ENCODE results near the gene SCAPER.

DNA sequence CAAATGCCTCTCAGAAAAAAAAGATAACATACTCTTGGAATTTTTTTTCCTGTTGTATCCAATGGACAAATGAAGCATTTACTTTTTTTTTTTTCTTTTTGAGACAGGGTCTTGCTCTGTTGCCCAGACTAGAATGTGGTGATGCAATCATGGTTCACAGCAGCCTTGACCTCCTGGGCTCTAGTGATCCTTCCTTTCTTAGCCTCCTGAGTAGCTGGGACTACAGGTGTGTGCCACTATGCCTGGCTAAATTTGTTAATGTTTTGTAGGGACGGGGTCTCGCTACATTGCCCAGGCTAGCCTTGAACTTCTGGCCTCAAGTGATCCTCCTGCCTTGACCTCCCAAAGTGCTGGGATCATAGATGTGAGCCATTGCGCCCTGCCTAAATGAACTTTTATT is 401.3 kb downstream of the SCAPER start:
- TF ChIP-seq CTCF (IDR thresholded peaks at IDR 0.05; ENCODE audit: low read depth, low read length, missing input control) (no peak), SP1 (IDR thresholded peaks at IDR 0.05) (no peak), TAF1 (conservative IDR thresholded peaks at IDR 0.05) (no peak), GABPA (IDR thresholded peaks at IDR 0.05 in 1 of 2, conservative IDR thresholded peaks at IDR 0.05 in 1 of 2) (no peak), MAX (IDR thresholded peaks at IDR 0.05) (no peak), FOXA2 (IDR thresholded peaks at IDR 0.05) (no peak), FOXA1 (IDR thresholded peaks at IDR 0.05) (no peak), YY1 (IDR thresholded peaks at IDR 0.05) (no peak), JUND (IDR thresholded peaks at IDR 0.05) (no peak), RAD21 (IDR thresholded peaks at IDR 0.05) (no peak), EGR1 (IDR thresholded peaks at IDR 0.05; ENCODE audit: low read depth in 2 of 2) (no peak)
- TF ChIP-seq, protein P1, sequence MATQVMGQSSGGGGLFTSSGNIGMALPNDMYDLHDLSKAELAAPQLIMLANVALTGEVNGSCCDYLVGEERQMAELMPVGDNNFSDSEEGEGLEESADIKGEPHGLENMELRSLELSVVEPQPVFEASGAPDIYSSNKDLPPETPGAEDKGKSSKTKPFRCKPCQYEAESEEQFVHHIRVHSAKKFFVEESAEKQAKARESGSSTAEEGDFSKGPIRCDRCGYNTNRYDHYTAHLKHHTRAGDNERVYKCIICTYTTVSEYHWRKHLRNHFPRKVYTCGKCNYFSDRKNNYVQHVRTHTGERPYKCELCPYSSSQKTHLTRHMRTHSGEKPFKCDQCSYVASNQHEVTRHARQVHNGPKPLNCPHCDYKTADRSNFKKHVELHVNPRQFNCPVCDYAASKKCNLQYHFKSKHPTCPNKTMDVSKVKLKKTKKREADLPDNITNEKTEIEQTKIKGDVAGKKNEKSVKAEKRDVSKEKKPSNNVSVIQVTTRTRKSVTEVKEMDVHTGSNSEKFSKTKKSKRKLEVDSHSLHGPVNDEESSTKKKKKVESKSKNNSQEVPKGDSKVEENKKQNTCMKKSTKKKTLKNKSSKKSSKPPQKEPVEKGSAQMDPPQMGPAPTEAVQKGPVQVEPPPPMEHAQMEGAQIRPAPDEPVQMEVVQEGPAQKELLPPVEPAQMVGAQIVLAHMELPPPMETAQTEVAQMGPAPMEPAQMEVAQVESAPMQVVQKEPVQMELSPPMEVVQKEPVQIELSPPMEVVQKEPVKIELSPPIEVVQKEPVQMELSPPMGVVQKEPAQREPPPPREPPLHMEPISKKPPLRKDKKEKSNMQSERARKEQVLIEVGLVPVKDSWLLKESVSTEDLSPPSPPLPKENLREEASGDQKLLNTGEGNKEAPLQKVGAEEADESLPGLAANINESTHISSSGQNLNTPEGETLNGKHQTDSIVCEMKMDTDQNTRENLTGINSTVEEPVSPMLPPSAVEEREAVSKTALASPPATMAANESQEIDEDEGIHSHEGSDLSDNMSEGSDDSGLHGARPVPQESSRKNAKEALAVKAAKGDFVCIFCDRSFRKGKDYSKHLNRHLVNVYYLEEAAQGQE (IDR thresholded peaks at IDR 0.05): no peak
- TF ChIP-seq, protein P2, sequence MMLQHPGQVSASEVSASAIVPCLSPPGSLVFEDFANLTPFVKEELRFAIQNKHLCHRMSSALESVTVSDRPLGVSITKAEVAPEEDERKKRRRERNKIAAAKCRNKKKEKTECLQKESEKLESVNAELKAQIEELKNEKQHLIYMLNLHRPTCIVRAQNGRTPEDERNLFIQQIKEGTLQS (IDR thresholded peaks at IDR 0.05): no peak
